ENCODE results near the gene SERTM1. TPM values are rescaled to one million over a fixed set of nuclear protein-coding genes. Genes with fewer than 3 reads are reported as not detected.

Gene SERTM1
- total RNA-seq, 1 donor from 2014 or later: 0.08 TPM

- no peak overlapping the region for H3K27ac Mint-ChIP-seq (ENCODE audit: unreplicated experiment)
- no peaks in the 10 kb centered on the region for H3K36me3 Mint-ChIP-seq (ENCODE audit: low read depth, unreplicated experiment)
- TF ChIP-seq CTCF (IDR thresholded peaks at IDR 0.05; ENCODE audit: unreplicated experiment): no peak
- H3K4me3 Mint-ChIP-seq (ENCODE audit: unreplicated experiment): no peak overlapping the region
- DNase-seq (ENCODE audit: low spot score): no peak
- no peaks in the 10 kb centered on the region for H3K27me3 Mint-ChIP-seq (ENCODE audit: unreplicated experiment)
- H3K9me3 Mint-ChIP-seq (ENCODE audit: unreplicated experiment): no peaks in the 10 kb centered on the region
- H3K4me1 Mint-ChIP-seq (ENCODE audit: unreplicated experiment): no peaks in the 10 kb centered on the region
Observed at GRCh38 chr13:36728006-36728405, 54.2 kb downstream of the SERTM1 start.

GRCh38 chr13:36736119-36736726 is 62.4 kb downstream of the SERTM1 start:
- H3K27ac Mint-ChIP-seq (ENCODE audit: unreplicated experiment): no peak overlapping the region
- no peaks in the 10 kb centered on the region for H3K36me3 Mint-ChIP-seq (ENCODE audit: low read depth, unreplicated experiment)
- peaks cover 2% of the 10 kb centered on the region for H3K27me3 Mint-ChIP-seq (ENCODE audit: unreplicated experiment)
- H3K9me3 Mint-ChIP-seq (ENCODE audit: unreplicated experiment): no peaks in the 10 kb centered on the region
- H3K4me1 Mint-ChIP-seq (ENCODE audit: unreplicated experiment): no peaks in the 10 kb centered on the region
- TF ChIP-seq CTCF (IDR thresholded peaks at IDR 0.05; ENCODE audit: unreplicated experiment): peak; percentile 97
- peak; percentile 58 for DNase-seq (ENCODE audit: low spot score)
- H3K4me3 Mint-ChIP-seq (ENCODE audit: unreplicated experiment): no peak overlapping the region

GRCh38 chr13:36737524-36738083 is 63.8 kb downstream of the SERTM1 start:
- H3K27ac Mint-ChIP-seq (ENCODE audit: unreplicated experiment): no peak overlapping the region
- TF ChIP-seq CTCF (IDR thresholded peaks at IDR 0.05; ENCODE audit: unreplicated experiment): no peak
- H3K36me3 Mint-ChIP-seq (ENCODE audit: low read depth, unreplicated experiment): no peaks in the 10 kb centered on the region
- H3K4me3 Mint-ChIP-seq (ENCODE audit: unreplicated experiment): no peak overlapping the region
- H3K27me3 Mint-ChIP-seq (ENCODE audit: unreplicated experiment): peaks cover 2% of the 10 kb centered on the region
- H3K9me3 Mint-ChIP-seq (ENCODE audit: unreplicated experiment): no peaks in the 10 kb centered on the region
- DNase-seq (ENCODE audit: low spot score): no peak
- no peaks in the 10 kb centered on the region for H3K4me1 Mint-ChIP-seq (ENCODE audit: unreplicated experiment)

- Mint-ChIP-seq H3K27me3 (ENCODE audit: unreplicated experiment) (peaks cover 2% of the 10 kb centered on the region), H3K36me3 (ENCODE audit: low read depth, unreplicated experiment) (no peaks in the 10 kb centered on the region), H3K4me3 (ENCODE audit: unreplicated experiment) (no peak overlapping the region), H3K27ac (ENCODE audit: unreplicated experiment) (no peak overlapping the region), H3K9me3 (ENCODE audit: unreplicated experiment) (no peaks in the 10 kb centered on the region), H3K4me1 (ENCODE audit: unreplicated experiment) (no peaks in the 10 kb centered on the region)
- no peak for TF ChIP-seq CTCF (IDR thresholded peaks at IDR 0.05; ENCODE audit: unreplicated experiment)
- DNase-seq (ENCODE audit: low spot score): no peak
Observed at GRCh38 chr13:36745436-36745835, 71.6 kb downstream of the SERTM1 start.

GRCh38 chr13:36746051-36746450 is 72.2 kb downstream of the SERTM1 start:
- DNase-seq (ENCODE audit: low spot score): no peak
- no peak overlapping the region for H3K4me3 Mint-ChIP-seq (ENCODE audit: unreplicated experiment)
- no peaks in the 10 kb centered on the region for H3K9me3 Mint-ChIP-seq (ENCODE audit: unreplicated experiment)
- no peaks in the 10 kb centered on the region for H3K4me1 Mint-ChIP-seq (ENCODE audit: unreplicated experiment)
- no peak overlapping the region for H3K27ac Mint-ChIP-seq (ENCODE audit: unreplicated experiment)
- no peaks in the 10 kb centered on the region for H3K36me3 Mint-ChIP-seq (ENCODE audit: low read depth, unreplicated experiment)
- TF ChIP-seq CTCF (IDR thresholded peaks at IDR 0.05; ENCODE audit: unreplicated experiment): no peak
- peaks cover 2% of the 10 kb centered on the region for H3K27me3 Mint-ChIP-seq (ENCODE audit: unreplicated experiment)

All from endothelial cell (in vitro differentiated cells).